ENCODE results near the gene SLC6A3.

DNA sequence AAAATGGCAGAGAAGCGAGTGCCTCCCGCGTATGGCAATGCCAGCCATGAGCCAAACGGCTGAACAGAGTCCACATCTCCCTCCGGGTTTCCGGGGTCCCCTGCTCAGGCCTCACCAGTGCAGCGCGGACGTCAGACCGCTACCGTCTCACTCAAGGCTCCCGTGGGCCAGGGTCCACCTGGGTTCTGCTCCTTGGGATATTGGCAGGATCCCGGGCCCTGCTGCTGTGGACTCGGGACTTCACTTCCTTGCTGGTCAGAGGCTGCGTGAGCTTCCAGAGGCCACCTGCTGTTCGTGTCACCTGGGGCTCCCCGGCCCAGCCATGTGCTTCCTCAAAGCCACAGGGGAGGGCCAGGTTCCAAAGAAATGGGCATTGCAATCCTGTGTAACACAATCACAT is 61.9 kb downstream of the SLC6A3 start:
- TF ChIP-seq CTCF (IDR thresholded peaks at IDR 0.05): no peak
- TF ChIP-seq POLR2A (IDR thresholded peaks at IDR 0.05): no peak

Data from uterus (tissue), 2 donors.